Activated CD8-positive, alpha-beta memory T cell treated with anti-CD3 and anti-CD28 coated beads for 36 hours (primary cell): Measurements from ENCODE around the gene ICOS. TPM values are rescaled to one million over a fixed set of nuclear protein-coding genes. Genes with fewer than 3 reads are reported as not detected.

Experiments
- CTCF ChIA-PET: fragments of 350-600 bp; sonication (Branson Sonifier 250); formaldehyde crosslinking; loops from one replicate; lab custom pipeline; 2021; ENCODE audit warnings: antibody characterized with exemption; lab: Charles Lee
- POLR2A ChIA-PET: fragments of 350-600 bp; sonication (Branson Sonifier 250); formaldehyde crosslinking; loops from one replicate; lab custom pipeline; 2021; ENCODE audit warnings: antibody characterized with exemption; lab: Charles Lee
- total RNA-seq, 2 experiments: library from RNA; stranded (reverse); gene quantifications; one replicate each; pipeline ENCODE4 v1.2.3, GENCODE V29; 2021

Gene ICOS, protein sequence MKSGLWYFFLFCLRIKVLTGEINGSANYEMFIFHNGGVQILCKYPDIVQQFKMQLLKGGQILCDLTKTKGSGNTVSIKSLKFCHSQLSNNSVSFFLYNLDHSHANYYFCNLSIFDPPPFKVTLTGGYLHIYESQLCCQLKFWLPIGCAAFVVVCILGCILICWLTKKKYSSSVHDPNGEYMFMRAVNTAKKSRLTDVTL
- 10 to 100 TPM; 80.0 to 81.7 TPM for total RNA-seq

DNA sequence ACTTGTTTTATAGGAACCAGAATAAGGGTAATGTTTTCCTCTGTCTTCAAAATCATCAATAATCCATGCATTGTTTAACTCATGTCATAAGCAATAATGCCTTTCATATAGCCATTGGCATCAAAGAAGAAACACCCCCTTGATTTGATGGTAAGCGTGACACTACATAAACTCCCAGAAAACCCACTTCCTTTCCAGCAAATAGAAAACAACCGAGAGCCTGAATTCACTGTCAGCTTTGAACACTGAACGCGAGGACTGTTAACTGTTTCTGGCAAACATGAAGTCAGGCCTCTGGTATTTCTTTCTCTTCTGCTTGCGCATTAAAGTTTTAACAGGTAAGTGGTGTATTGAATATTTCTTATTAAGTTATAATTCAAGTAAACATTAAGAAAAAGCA, at the start of gene ICOS:
TSS of gene ICOS (plus strand) at position 229 of the 400 bp plus-strand sequence. CDS start at position 281, 52 bp downstream.
- CTCF ChIA-PET = no interaction called here

DNA sequence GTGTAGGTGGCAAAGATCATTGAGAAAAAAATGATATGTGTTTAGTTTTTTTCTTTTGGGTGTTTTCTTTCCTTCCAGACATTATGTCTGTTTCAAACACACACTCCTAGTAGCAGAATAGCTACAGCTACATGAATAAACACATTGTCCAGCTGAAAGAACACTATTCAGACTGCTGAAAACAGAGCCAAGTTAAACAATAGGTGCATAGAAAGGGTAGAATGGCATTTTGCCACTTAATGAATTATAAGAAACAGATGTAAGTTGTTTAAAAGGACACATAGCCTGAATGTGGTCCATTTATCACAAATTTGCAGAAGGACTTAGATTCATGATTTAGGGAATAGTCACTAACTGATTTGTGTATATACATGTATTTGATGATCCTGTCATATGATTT, 48.9 kb upstream of the ICOS start:
- ChIA-PET CTCF (interaction anchor here (1.4 to 2.6 kb wide), 4 partner anchors 11 to 22 kb away, joined by 3 to 12 read pairs (median 6); no protein-coding TSS in a partner anchor), POLR2A (interaction anchor here (0.8 to 2.6 kb wide), 5 partner anchors 14 to 145 kb away, joined by 3 to 35 read pairs (median 7); partner anchors contain the start of gene CTLA4)

More for the DNA sequence above, at the start of gene ICOS:
- POLR2A ChIA-PET = interaction anchor here (0.6 to 1.2 kb wide), 3 partner anchors 14 to 199 kb away, joined by 3 read pairs; no protein-coding TSS in a partner anchor

DNA sequence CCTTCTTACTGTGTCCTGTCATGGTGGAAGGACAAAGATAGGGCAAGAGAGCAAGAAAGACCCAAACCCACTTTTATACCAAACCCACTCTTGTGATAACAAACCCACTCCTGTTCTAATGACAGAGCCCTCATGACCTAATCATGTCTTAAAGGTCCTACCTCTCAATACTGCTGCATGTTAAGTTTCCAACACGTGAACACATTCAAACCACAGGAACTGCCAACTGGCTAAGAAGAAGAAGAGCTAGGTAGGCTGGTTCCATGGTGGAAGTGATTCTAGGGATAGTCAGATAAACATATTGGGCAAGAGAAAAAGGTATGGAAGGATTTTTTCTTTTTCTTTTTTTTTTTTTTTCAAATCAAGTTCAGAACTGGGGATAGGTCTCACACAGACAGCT, 47.0 kb upstream of the ICOS start:
- CTCF ChIA-PET = interaction anchor here (1.2 to 1.3 kb wide), 2 partner anchors 14 to 35 kb away, joined by 3 to 4 read pairs; no protein-coding TSS in a partner anchor
- POLR2A ChIA-PET = interaction anchor here (0.6 to 2.8 kb wide), 4 partner anchors 18 to 362 kb away, joined by 3 to 15 read pairs (median 6); partner anchors contain the start of gene CTLA4

DNA sequence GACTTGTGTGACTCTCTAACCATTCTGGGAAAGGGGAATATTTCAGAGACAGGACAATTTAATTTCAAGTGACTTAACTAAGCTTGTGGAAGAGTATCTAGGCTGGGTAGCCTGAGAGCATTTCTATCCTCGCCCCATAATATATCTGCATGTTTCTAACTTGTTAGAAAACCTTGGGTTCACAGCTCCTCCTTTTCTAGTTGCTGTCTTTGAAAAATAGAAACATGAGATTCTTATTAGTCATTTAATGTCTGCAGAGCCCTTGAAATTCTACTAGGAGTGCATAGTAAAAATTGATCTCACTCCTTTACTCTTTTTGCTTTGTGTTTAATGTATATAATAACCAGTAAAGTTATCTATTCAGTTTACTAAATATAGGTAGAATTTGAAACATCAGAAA, 46.6 kb upstream of the ICOS start:
- POLR2A ChIA-PET = interaction anchor here (0.6 to 2.8 kb wide), 4 partner anchors 19 to 362 kb away, joined by 3 to 15 read pairs (median 6); partner anchors contain the start of gene CTLA4
- CTCF ChIA-PET = interaction anchor here (1.2 to 1.3 kb wide), 2 partner anchors 13 to 35 kb away, joined by 3 to 4 read pairs; no protein-coding TSS in a partner anchor

DNA sequence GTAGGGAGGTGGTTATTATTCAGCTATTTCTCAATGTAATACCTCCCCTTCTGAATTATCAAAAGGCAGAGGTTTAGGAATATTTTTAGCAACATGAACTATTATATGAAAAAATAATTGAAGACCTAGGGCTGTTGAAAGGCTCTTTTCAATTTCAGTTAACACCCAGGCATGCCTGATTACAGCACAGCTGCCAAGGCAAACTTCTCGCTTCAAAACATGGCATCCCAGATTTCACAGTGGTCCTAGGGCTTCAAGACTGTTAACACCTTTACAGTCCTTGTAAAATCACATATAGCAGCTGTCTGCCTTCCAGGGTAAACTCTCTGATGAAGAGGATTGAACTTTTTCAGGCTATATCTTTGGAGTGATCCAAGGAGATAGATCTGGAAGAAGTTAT, 45.8 kb upstream of the ICOS start:
- ChIA-PET POLR2A (interaction anchor here (0.5 to 2.8 kb wide), 4 partner anchors 19 to 23 kb away, joined by 4 to 15 read pairs (median 5); partner anchors contain the start of gene CTLA4), CTCF (interaction anchor here (0.8 to 1.4 kb wide), 4 partner anchors 12 to 61 kb away, joined by 3 to 4 read pairs (median 3); no protein-coding TSS in a partner anchor)

DNA sequence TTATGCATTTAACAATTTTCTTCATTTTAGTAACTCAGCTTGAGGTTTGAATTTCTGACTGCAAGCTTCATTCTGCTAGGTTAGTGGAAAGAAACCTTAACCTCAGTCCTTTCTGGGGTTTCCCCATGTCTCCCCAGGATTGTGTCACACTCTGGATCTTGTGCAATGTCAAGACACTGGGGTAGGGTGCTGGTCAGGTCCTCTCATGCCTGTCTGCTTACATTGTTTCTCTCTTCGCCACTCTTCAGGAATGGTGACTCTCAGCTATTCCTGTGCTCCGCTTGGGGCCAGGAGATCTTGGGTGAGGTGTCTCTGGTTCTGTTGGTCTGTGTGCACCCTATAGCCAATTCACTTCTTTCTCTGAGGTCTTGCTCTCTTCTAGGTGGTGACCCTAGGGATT, 45.1 kb upstream of the ICOS start:
- ChIA-PET CTCF (interaction anchor here (0.8 to 1.5 kb wide), 3 partner anchors 18 to 61 kb away, joined by 3 to 4 read pairs (median 3); no protein-coding TSS in a partner anchor), POLR2A (interaction anchor here (0.5 to 2.8 kb wide), 3 partner anchors 18 to 24 kb away, joined by 4 to 15 read pairs (median 4); partner anchors contain the start of gene CTLA4)

DNA sequence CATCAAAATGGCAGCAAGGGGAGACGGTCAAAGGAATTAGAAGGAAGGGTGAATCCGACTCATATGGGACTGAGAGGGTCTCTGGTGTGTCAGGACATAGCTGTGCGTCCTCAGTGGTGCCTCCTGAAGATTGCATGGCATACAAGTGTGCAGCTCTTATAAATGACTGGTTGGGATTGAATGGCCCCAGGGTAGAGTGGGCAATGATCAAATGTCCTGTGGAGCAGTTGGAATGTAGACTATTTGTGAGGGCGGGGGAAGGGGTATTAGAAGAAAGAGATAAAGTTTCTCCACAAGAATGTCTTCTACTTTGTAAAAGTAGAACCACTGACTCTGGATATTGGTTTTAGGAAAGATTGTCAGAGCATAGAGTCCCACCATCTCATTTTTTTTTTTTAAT, 44.4 kb upstream of the ICOS start:
- ChIA-PET CTCF (interaction anchor here (1.5 kb wide), 1 partner anchor 17 kb away, joined by 4 read pairs; no protein-coding TSS in a partner anchor), POLR2A (interaction anchor here (2.8 kb wide), 1 partner anchor 21 kb away, joined by 15 read pairs; no protein-coding TSS in a partner anchor)

DNA sequence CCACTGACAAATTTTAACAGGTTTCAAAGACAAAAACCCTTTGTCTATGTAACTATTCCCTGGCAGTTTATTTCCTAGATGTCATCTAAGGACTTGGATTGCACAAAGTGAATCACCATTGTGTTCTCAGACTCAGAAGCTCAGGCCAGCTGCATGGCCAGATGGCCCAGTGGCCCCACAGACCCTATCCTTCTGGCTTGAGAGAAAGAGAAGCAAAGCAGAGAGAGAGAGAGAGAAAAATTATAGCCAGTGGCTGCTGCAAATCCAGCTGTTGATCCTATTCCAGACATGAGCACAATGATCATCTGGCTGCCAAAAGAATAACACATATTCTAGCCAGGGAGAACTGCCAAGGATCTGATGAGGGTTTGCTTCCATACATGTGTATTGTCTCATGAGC, 43.2 kb upstream of the ICOS start:
- ChIA-PET POLR2A (interaction anchor here (2.0 kb wide), 1 partner anchor 26 kb away, joined by 6 read pairs; the partner anchor contains the start of gene CTLA4), CTCF (no interaction called here)

DNA sequence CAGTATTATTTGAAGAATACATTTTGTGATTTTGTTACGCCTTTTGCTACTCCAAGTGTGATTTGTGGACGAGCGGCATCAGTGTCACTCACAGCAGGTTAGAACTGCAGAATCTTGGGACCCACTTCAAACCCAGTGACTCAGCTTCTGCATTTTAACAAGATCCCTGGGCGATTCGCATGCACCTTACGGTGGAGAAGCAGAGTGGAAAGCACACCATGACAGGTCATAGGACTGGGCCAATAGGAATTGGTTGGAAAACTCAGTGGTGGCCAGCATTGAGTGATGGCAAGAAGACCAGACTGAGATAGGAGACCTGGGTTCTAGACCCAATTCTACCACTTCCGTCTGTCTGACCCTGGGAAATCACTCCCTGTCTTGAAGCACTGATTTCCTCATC, 42.7 kb upstream of the ICOS start:
- CTCF ChIA-PET = no interaction called here
- POLR2A ChIA-PET = interaction anchor here (2.0 kb wide), 1 partner anchor 26 kb away, joined by 6 read pairs; the partner anchor contains the start of gene CTLA4

DNA sequence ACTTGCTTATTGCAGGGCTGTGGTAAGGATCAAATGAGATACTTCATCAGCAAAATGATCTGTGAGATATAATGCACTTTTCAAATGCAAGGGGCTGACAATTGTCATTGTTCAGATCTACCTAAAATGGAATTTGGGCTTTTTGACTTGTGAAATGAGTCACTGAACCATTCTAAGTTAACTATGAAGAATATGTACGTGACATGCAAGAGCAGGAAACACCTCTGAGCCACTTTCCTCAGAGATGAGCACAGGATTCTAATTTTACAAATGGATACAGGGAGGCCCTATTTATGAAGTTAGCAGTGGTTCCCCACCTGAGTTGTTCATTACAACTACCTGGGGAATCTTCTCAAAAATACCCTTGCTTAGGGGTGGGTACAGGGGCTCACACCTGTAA, 42.3 kb upstream of the ICOS start:
- POLR2A ChIA-PET = interaction anchor here (2.0 kb wide), 1 partner anchor 26 kb away, joined by 6 read pairs; the partner anchor contains the start of gene CTLA4
- CTCF ChIA-PET = no interaction called here

DNA sequence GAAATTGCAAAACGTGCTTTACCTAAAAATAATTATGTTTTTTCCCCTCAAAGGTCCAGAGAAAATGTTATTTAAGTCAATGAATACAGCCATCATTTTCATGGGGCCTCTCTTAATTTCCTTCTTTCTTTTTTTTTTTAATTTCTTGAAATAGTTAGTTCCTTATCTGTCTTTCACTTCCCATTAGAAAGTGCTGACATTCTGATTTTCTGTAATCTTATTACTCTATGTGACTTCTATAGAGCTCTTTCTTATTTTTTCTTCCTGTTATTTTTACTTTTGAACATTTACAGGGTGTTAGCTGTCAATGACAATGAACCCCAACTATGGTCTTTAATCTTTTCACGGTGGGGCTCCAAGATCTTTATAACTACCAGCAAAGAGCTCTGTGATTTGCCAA, 39.0 kb upstream of the ICOS start:
- POLR2A ChIA-PET = interaction anchor here (0.7 kb wide), 1 partner anchor 16 kb away, joined by 4 read pairs; no protein-coding TSS in a partner anchor
- CTCF ChIA-PET = interaction anchor here (1.0 to 1.6 kb wide), 2 partner anchors 15 to 17 kb away, joined by 3 read pairs; no protein-coding TSS in a partner anchor

DNA sequence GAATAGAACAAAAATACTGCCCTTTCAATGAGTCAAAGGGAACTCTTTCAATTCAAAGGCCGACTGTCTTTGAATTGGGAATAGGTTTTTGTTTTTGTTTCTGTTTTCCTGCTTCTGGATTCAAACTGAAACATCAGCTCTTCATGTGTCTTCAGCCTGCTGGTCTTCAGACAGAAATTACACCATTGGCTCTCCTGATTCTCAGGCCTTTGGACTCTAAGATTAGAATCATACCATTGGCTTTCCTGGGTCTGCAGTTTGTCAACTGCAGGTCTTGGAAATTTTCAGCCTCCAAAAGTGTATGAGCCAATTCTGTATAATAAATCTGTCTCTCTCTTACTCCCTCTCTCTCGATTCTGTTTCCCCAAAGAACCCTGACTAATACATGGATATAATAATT, 37.9 kb upstream of the ICOS start:
- ChIA-PET CTCF (interaction anchor here (1.0 to 2.0 kb wide), 3 partner anchors 12 to 19 kb away, joined by 3 to 5 read pairs (median 3); no protein-coding TSS in a partner anchor), POLR2A (interaction anchor here (0.6 kb wide), 1 partner anchor 158 kb away, joined by 6 read pairs; no protein-coding TSS in a partner anchor)

DNA sequence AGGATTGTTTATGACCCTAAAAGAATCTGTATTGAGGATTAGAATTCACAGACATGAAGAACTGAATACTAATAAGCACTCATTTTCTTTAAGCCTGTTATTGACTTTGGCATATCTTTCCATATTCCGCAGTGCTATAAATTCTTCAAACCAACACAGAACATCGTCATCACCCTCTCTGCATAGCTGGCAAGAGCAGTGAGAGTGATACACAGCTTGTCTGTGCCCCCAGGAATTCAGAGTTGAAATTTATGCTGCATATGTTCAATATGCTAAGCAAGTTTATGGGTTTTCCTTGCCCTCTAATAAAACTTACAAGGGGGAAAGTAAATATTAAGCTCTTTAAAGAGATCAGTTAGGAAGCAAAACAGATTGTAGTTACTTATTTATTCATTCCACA, 36.3 kb upstream of the ICOS start:
- CTCF ChIA-PET = interaction anchor here (1.5 to 2.0 kb wide), 2 partner anchors 10 to 14 kb away, joined by 5 to 6 read pairs; no protein-coding TSS in a partner anchor
- POLR2A ChIA-PET = no interaction called here

DNA sequence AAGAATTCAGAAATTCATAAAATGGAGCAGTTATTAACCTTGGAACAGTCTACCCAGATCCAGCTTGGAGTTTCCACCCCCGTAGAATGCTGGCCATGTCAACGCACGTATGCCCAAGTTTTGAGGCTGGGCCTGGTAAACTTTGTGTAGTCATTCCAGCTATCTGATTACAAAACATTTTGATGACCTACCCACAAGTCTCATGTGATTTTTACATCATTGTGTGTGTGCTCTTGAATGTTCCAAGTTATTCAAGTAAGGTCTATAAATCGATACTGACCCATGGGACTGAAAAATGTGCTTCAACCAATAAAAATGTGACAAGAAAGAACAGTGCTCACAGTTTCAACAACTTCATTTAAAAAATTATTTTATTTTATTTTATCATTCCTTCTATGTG, 32.5 kb upstream of the ICOS start:
- ChIA-PET POLR2A (no interaction called here), CTCF (interaction anchor here (1.7 kb wide), 1 partner anchor 14 kb away, joined by 4 read pairs; no protein-coding TSS in a partner anchor)

DNA sequence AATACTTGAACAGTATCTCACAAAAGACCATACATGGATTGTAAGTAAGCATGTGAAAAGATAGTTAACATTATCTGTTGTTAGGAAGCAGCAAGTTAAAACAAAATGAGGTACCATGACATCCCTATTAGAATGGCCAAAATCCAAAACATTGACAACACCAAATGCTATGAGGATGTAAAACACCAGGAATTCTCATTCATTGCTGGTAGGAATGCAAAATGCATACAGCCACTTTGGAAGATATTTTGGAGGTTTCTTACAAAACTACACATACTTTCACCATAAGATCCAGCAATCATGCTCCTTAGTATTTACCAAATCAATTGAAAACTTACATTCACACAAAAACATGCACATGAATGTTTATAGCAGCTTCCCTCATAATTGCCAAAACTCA, 30.9 kb upstream of the ICOS start:
- POLR2A ChIA-PET = no interaction called here
- CTCF ChIA-PET = no interaction called here

DNA sequence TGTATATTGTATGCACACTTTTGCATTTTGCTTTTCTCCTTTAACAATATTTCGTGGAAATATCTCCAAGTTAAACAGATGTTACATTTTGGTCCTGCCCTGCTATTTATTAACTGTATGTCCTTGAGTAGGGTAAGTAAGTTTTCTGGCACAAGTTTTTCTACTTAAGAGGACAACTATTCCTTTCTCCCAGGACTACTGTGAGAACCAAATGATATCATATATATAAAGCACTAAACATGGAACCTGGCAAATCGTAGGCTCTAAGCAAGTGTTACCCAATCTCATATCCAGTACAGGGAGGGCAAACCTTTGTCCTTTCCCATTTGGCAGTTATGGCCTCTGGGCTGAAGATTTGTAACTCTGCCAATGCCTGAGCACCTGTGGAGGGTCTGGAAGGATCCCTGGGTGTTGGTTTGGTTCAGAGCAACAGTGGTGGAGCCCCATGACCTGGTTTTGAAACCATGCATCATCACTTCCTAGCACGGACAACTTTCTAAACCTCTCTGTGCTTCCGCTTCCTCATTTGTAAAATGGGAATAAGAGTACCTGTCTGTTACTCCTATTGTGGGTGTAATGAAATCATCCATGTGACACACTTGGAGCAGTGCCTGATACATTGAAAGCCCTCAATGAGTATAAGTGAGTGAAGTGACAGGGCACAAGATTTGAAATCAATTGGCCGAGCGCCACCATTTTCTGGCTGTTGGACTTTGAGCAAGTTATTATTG, 28.3 kb upstream of the ICOS start:
- ChIA-PET CTCF (interaction anchor here (1.7 to 2.3 kb wide), 2 partner anchors 36 to 91 kb away, joined by 6 to 7 read pairs; no protein-coding TSS in a partner anchor), POLR2A (no interaction called here)

DNA sequence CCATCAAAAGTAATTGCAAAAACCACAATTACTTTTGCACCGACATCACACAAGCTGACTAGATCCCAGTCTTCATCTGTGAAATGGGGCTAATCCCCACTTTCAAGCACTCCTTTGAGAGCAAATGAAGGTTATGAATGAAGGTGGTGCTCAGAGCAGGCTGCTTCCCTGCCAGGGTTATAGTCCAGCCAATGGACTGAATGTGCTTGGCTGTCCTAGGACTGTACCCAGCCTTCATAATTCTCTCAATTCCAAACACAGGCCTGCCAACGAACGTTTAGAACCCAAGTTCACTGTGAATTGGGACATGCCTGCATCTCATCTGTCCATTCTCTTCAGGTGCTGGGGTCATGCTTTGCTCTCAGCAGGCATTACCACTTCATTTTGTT, 27.8 kb upstream of the ICOS start:
- ChIA-PET POLR2A (no interaction called here), CTCF (interaction anchor here (1.0 to 3.0 kb wide), 10 partner anchors 16 to 94 kb away, joined by 4 to 12 read pairs (median 6); partner anchors contain the start of gene CTLA4)

DNA sequence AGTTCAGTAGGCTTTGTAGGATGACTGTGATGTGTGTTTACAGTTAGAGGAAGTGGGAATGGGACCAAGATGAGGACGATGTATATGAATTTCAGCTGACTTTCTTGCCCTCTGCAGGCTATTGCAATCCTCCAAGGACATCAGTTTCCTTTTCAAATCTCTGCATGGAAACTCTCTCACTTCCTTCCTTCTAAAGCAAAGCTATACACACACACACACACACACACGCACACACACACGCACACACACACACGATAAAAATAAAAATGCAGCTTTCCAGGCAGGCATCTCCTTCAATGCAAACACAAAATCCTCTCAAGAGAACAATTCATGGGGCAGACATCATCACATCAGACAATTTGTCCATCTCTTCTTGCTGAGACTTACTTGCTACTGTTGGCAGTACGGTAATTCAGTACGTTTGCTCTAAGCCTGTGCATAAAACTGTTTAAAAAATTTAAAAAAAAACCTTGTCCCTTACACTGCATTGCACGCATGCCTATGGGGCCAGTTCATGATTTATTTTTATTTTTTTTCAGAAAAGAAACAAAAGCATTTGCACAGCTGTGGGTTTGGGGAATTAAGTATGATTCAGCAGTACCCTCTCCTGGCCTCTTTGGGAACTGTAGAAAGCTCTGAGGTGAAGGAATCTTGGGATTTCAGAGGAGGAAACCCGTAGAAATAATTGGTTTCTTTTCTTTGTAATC, 27.1 kb upstream of the ICOS start:
- CTCF ChIA-PET = interaction anchor here (0.7 to 3.0 kb wide), 16 partner anchors 9 to 335 kb away, joined by 3 to 12 read pairs (median 5); partner anchors contain the start of gene CTLA4
- POLR2A ChIA-PET = interaction anchor here (0.6 to 1.5 kb wide), 3 partner anchors 18 to 41 kb away, joined by 4 to 5 read pairs (median 4); no protein-coding TSS in a partner anchor
